ENCODE measurements around the gene TIMM22.

GRCh38 chr17:1025733-1026598, 29.0 kb downstream of the TIMM22 start:
- no peak for TF ChIP-seq EZH2phosphoT487 (IDR thresholded peaks at IDR 0.05; ENCODE audit: borderline replicate concordance, low read length)
- TF ChIP-seq, protein P1, sequence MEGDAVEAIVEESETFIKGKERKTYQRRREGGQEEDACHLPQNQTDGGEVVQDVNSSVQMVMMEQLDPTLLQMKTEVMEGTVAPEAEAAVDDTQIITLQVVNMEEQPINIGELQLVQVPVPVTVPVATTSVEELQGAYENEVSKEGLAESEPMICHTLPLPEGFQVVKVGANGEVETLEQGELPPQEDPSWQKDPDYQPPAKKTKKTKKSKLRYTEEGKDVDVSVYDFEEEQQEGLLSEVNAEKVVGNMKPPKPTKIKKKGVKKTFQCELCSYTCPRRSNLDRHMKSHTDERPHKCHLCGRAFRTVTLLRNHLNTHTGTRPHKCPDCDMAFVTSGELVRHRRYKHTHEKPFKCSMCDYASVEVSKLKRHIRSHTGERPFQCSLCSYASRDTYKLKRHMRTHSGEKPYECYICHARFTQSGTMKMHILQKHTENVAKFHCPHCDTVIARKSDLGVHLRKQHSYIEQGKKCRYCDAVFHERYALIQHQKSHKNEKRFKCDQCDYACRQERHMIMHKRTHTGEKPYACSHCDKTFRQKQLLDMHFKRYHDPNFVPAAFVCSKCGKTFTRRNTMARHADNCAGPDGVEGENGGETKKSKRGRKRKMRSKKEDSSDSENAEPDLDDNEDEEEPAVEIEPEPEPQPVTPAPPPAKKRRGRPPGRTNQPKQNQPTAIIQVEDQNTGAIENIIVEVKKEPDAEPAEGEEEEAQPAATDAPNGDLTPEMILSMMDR (IDR thresholded peaks at IDR 0.05; ENCODE audit: low read depth, low read length, poor library complexity, severe bottlenecking), result no peak
